Pulmonary artery endothelial cell (primary cell): ENCODE data around the gene MAGI1. TPM values are rescaled to one million over a fixed set of nuclear protein-coding genes. Genes with fewer than 3 reads are reported as not detected.
"Not testable (repeated sequence)": the region's sequence is repeated elsewhere in the genome, so short reads cannot be mapped to it uniquely, and the experiment has no call there.

Experiments
- DNase-seq: peaks from one replicate; pipeline ENCODE4 v3.0.0-alpha.2; 2011; ENCODE audit warnings: low read depth, low spot score
- total RNA-seq: library from RNA; depleted of rRNA; stranded (reverse); fragments of >200 nt; gene quantifications from 2 replicates; pipeline ENCODE4 v1.2.3, GENCODE V29; 2014

Gene MAGI1
- total RNA-seq, 1 donor from 2014 or later: 24.5 TPM

DNA sequence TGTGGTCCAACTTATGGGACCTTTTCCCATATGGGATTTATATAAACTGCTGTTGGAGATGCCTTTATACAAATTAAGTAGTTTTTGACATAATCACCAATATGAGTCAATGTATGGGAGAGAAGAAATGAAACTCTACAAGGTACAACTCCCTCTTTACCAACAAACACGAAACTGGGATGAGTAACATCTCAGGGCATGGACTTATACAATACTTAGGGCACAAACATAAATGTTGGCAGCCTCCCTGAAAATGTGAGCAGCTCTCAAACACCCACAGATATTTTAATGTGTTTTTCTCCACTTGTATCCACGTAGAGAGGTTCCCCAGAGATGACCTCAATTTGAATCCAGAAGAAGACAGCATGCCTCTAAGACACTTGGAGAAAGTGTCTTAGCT lies 161.6 kb downstream of the MAGI1 start:
- no peak for DNase-seq

DNA sequence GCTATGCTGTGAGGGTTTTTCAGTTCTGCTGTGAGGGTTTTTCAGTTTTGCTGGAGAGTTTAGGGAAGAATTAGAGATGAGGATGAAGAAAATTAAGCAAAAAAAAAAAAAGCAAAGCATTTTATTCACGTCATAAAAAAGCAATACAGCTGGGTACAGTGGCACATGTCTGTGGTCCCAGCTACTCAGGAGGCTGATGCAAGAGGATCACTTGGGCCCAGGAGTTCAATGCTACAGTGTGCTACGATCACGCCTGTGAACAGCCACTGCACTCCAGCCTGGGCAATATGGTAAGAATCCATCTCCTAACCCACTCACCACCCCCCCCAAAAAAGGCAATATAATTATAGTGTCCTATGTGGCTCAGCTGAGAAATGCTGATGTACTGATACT lies 162.7 kb downstream of the MAGI1 start:
- DNase-seq: no peak

DNA sequence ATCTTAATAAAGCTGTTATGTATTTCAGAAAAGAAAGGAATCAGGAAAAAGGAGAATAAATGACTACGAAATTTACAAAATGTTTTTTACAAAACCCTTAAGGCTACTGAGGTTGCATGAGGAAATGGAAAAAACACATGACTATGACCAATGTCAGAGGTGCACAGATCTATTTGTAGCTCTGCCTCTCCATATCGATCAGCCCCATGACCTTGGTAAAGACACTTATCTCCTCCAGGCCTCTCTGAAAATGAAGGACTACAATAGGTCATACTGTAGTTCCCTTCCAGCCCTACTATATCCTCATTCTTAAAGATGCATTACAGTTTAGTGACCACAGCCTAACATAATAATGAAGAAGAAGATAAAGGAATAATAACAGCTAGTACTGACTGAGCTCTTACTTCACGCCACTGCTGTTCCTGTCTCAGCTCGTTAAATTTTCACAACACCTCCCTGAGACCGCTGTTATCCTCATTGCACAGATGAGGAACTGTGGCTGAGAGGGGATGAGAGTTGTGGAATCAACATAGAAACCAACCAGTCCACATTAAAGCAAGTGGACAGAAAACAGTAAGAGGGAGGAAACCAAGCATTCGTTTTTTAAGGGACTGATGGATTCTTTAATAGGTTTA lies 163.2 kb downstream of the MAGI1 start:
- DNase-seq: no peak

DNA sequence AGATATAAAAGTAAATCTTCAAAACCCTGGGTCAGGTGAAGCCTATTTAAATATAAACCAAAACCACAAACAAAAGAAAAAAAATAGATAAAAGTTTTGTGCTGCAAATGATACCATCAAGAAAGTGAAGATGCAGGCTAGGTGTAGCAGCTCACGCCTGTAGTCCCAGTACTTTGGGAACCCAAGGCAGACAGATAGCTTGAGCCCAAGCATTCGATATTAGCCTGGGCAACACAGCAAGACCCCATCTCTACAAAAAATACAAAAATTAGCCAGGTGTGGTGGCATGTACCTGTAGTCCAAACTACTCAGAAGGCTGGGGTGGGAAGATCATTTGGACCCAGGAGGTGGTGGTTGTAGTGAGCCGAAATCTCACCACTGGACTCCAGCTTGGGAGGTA lies 164.8 kb downstream of the MAGI1 start:
- no peak for DNase-seq

DNA sequence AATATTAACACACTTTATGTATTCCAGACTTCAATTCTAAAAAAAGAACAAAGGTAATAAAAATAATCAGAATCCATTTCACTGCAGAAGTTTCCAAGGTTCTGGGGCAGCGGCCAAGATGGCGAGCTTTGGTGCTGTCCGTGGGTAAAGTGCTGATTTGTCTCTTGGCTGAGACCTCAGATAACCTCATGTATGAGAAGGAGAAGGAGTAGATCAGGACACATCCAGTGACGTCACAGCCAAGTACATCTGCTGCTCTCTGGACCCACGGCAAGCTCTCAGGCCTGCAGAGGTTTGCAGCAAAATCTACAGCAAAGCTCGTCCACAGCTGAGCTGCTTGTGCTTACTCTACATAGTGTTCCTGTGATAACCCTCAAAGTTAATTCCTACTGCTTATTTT lies 165.7 kb downstream of the MAGI1 start:
- no peak for DNase-seq

DNA sequence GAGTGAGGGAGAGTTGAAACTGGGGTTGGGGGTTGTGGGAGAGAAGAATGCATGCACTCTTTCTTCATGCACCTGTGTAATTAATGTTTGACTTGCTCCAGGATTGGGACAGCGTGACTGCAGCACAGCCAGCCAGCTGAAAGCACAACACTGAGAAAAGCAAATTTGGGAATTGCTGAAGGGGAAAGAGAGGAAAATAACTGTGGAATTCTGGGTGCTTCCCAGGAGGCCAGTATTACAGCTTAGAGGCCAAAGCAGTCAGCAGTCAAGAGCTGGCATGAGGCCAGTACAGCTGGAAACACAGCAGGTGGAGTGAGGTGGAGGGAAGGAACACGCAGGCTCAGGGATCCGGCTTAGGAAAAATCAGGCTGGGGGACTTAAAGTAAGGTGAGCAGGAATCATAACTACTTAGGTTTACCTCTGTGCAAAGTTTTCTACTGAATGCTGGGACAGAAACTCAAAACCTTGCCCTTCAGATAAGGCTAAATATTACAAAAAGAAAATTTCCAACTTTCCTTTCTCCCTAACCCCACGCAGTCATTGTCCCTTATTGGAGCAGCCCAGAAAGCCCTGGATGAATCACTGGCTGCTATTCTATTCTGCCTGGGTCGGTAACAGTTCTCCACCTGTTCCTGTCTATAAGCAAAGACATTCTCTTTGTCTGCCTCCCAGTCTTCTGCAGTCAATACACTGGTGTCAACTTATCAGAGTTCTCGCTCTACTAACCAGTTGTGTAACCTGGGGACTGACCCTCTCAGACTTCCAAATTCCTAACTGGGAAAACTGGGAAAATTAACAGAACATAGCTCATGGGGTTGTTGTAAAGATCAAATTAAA lies 167.2 kb downstream of the MAGI1 start:
- DNase-seq: no peak

DNA sequence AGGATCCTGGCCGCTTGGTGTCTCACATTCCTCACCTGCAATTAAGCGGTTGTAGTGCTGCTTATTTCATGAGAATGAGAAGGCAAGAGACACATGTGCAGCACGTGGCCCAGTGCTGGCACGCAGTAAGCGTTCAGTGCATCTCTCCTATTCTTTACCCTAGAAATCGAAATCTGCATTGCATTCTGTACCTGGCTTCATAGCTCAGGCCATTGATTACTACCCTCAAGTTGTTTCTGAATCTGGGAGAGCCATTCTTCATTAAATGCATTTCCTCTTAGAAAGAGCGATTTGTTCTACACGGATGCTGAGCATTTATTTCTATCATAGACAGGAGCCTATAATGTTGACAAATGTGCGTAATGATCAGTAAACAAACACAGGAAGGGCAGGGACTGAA lies 168.9 kb downstream of the MAGI1 start:
- no peak for DNase-seq

DNA sequence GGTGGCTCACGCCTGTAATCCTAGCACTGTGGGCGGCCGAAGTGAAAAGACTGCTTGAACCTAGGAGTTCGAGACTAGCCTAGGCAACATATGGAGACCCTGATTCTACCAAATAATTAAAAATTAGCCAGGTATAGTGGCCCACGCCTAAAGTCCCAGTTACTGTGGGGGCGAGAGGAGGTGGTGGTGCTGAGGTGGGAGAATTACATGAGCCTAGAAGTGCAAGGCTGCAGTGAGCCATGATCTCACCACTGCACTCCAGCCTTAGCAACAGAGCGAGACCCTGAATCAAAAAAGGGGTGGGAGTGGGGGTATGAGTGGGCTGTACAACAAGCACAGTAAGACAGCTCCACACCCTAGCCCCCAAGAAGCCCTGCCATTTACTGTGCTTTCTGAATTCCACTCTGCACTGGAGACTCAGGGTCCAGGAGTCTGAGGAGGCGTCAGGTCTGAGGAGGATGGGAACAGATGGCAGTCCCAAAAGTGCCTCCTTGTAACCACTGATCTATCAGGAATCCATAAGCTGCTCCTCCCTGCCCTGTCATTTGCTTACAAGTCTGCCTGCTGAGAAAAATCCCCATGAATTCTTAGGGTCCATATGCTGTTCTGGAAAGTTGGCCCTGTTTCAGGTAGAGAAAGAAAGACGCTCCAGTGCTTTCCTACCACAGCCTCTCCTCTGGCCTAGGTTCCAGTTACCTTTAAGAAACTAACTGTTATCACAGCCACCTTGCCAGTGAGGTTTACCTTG lies 171.1 kb downstream of the MAGI1 start:
- no peak for DNase-seq

DNA sequence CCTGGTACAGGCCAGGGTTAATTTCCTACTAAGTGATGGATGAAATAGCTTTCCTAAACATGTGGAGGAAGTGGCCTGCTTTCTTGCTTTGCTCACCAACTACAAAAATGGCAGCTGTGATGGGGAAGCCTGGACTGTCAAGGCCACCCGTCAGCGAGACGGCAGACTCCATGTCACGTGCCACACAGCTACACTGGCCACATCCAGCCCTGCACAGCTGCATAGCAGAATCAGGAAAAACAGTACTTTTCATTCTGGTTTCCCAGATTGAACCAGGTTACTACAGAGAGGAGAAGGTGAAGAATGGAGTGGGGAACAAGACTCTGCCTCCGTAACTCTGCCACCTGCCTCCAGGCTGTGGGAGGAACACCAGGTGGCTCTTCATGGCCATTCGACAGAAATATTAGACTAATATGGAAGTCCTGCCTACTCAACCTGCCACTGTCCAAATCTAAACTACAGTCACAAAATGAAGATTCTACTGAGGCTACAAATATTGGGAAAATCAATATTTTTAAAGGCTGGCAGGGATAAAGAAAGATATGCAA lies 174.3 kb downstream of the MAGI1 start:
- DNase-seq: no peak

DNA sequence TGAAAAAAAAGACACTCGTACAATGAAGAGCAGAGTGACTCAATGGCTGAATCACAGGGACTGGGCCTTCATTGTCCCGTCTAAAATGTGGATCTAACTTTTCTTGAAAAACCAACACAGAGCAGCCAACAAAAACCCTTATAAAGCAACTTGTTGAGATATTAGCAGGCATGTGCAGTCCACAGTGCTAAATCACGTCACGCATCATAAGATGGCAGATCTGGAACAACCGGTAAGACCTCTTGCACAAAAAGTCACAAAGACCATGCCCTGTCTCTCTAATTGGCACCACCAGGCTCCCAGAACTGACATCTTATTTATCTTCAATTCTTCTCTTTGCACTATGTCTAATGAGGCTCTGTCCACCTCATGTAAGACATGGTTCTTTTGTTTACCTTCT lies 177.0 kb downstream of the MAGI1 start:
- no peak for DNase-seq

DNA sequence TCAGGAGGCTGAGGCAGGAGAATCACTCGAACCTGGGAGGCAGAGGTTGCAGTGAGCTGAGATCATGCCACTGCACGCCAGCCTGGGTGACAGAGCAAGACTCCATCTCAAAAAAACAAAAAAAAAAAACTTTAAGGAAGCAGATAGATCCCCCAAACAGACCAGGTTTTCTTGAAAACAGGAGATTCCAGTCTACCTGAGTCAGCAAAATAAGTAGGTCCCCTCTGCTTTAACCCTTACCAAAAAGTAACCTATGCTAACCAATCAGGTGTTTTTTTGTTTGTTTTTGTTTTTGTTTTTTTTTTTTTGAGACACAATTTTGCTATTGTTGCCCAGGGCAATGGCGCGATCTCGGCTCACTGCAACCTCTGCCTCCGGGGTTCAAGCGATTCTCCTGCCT lies 179.1 kb downstream of the MAGI1 start:
- not testable (repeated sequence) for DNase-seq

DNA sequence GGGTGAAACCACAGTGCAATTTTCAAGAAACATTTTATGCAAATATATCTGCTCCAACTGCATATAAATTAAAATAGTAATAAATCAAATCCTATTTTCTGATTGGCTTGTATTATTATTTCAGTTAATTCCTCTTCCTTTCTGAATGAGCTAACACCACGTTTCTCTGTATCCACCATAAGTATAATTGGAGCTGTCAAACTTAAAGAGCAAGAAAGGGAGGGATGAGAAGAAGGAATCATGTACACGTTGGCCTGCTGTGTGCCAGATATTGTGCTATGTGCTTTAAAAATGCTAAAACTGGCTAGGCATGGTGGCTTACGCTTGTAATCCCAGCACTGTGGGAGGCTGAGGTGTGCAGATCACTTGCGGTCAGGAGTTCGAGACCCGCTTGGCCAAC lies 180.0 kb downstream of the MAGI1 start:
- DNase-seq: no peak

DNA sequence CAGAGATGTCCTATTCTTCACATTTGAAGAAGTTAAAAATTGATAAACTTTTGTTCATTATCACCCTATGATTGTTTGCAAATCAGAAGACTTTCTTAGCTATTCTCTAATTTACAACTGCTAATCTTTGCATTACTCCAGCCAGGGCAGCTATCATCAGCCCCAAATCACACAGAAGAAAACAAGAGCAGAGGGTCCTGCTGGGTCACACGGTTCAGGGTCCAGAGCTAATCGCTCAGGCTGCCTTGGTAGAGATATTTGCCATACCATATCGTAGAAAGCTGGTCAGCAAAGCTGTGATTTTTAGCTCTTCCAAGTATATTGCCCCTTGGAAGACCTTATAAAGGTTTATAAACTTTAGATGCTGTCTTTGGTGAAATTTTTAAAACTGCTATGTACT lies 181.4 kb downstream of the MAGI1 start:
- DNase-seq: no peak

DNA sequence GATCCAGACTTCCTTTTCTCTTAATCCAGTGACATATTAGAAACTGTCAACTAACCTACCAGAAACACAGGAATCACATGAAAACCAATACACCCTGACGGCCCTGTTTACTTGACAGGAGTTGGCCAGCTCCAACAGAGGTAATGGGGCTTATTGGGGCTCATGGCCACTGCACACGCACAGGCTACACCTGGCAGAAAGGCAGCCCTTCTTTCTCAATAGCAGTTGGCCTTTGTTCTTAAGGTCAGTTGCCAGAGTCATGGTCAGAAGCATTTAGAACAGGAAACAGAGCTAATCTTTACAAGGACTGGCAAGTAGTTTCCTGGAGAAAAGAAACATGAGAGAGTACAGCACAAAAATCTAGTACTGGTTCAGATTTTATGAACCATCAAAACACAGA lies 181.8 kb downstream of the MAGI1 start:
- DNase-seq: peak; percentile 36

DNA sequence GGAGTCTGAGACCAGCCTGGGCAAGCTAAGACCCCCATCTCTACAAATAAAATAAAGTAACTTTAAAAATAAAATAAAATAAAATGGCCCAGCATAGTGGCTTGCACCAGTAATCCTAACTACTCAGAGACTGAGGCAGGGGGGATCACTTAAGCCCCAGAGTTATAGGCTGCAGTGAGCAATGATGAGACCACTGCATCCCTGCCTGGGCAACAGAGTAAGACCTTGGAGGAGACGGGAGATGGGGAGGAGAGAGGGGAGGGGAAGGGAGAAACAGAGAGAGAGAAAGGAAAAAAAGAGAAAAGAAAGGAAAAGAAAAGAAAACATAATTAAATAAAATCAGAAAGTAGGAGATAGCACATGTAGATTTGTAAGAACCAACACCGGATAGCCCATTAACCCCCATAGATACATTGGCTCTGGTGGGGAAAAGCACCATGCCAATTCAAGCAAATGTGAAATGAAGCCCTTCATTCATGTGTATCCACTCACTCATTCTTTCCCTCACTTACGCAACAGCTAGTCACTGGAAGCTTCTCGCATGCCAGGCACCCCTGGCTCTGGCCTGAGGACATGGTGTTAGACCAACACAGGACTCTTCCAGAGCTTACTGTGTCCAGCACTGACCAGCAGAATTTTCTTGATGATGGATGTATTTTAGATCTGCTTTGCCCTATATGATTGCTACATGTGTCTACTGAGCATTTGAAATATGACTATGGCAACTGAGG lies 183.2 kb downstream of the MAGI1 start:
- DNase-seq: no peak

DNA sequence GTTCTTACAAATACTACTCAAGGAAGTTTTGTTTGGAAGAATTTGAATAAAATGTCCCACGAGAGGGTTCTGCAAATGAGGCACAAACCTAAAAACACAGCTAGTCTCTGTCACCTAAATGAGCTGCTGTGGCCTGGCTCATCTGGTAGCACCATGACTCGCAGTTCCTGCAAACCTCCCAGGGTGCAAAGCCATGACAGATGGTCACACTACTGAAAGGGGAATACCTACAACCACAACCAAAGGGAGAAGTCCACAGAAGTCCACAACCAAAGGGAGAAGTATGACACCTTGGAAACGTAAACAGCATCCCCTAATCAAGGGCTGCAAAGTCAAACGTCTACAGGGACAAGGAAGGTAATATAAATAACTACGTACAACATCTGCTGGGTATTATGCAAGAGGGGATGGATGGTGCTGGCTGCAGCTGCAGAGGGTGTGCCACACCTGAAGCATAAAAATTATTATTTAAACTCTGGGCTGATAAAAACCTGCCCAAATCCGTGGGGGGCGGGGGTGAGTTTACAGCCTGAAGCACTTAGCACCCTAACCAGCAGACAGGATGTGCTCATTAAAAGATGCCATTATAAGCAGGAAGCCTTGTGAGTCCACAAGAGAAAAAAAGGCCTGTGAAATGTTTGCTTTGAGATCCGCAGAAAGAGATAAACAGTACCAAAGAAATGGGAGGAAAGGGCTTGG lies 184.0 kb downstream of the MAGI1 start:
- DNase-seq: no peak

DNA sequence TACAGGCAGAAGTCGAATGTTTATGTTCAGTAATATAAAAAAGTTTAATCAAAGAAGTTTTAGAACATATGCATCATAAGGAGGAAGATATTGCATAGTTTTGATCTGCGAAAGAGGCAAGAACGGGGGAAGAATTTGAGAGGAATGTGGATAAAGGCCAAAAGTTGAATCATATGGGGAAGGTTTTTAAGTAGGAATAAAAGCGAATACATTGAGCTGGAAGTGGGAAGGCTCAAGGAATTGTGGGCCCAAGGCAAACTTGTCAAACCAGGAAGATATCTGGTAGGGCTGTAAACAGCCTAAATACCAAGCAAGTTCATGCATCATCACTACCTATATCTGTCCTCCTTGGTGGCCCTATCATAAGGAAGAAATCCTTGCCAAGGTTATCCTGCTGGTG lies 186.9 kb downstream of the MAGI1 start:
- no peak for DNase-seq

DNA sequence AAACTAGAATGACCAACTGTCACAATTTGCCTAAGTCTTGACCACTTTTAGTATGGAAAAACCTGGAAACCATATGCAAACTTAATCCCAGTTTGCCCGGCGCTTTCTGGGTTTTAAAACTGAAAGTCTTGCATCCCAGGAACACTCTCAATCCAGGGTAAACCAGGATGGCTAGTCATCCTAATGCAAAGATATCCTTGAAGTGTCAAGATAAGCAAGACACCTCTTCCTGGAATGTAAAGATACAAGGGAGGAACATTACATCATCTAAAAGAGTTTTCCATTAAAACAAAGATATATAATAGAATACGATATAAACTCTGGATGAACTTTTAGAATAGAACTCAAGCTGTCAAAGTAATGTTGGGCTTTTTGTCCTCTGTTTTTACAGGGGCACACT lies 188.5 kb downstream of the MAGI1 start:
- DNase-seq: no peak

DNA sequence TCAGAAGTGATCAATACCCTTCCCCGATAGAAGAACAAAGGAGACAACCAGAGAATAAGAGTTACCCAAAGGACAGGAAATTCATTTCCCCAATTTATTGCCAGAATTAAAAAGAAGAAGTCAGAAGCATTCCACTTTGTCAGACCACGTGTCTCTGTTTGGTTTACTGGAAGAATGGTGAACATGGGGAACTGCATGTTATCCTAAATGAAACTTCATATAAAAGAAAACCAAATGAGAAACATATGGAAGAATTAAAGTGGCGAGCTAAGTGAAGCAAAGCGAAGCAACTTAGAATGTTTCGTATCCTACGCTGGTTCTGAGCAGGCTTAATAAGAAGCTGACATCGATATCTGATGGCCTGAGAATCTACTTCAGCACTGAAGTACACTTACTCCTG lies 190.7 kb downstream of the MAGI1 start:
- DNase-seq: no peak

DNA sequence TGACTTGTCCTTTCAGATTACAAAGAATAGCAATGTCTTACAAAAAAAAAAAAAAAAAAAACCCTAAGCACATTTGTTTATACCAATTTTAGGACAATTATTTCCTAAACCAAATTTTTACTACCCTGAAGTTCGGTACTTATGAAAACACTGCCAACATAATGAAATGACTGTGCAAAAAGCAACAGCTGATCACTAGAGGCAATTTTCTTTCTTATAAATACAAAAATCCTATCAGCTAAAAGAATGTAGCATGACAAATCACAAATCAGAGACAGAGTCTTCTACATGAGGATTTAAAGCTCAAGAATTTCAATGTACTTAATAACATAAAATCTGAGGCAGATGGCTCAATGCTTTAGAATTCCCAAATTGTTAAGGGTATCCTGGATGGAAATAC lies 191.8 kb downstream of the MAGI1 start:
- no peak for DNase-seq

DNA sequence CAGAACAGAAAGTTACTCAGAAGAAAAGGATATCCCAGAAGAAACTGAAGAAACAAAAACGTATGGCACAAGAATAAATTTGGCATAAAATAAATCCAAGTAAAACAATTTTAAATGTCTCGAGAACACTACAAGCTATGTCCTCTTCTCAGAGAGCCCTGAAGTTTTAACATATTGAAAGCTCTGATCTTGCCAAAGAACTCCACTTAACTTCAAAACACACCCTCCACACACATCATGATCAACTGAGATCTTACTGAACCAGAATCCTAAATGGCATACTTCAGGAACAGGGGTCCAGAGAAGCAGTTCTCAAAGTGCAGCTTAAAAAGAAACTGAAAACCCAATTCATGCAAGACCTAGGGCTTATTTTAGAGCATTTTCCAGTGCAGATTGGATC lies 194.3 kb downstream of the MAGI1 start:
- no peak for DNase-seq
